ENCODE results near the gene OR6X1.

The OR6X1 gene

GRCh38 chr11:123797541-123797940, 43.2 kb upstream of the OR6X1 start:
- no peak for DNase-seq (ENCODE audit: low spot score)
- POLR2A ChIA-PET (ENCODE audit: low non-redundant PET): no interaction called here
- CTCF ChIA-PET: no interaction called here
- no peak overlapping the region for H3K27ac ChIP-seq
- TF ChIP-seq, protein P1, sequence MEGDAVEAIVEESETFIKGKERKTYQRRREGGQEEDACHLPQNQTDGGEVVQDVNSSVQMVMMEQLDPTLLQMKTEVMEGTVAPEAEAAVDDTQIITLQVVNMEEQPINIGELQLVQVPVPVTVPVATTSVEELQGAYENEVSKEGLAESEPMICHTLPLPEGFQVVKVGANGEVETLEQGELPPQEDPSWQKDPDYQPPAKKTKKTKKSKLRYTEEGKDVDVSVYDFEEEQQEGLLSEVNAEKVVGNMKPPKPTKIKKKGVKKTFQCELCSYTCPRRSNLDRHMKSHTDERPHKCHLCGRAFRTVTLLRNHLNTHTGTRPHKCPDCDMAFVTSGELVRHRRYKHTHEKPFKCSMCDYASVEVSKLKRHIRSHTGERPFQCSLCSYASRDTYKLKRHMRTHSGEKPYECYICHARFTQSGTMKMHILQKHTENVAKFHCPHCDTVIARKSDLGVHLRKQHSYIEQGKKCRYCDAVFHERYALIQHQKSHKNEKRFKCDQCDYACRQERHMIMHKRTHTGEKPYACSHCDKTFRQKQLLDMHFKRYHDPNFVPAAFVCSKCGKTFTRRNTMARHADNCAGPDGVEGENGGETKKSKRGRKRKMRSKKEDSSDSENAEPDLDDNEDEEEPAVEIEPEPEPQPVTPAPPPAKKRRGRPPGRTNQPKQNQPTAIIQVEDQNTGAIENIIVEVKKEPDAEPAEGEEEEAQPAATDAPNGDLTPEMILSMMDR (conservative IDR thresholded peaks at IDR 0.05; ENCODE audit: low read depth): no peak

DNA sequence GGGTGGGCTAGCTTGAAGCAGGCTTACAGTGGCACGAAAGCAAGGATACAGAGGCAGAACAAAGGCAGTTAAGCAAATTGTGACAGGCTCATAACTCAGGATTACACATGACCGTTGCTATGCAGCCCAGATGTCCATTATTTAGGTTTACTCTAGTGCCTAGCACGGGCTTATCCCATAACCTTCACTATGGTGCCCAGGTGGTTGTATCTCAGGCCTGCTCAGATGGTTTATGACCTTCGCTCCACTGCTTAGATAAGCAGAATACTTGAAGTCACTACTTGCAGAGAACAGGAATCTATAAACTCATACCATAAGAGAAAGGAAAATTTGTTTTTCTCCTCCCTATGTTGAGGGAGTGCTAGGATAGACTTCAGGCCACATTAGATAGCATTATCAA, 42.8 kb upstream of the OR6X1 start:
- ChIA-PET POLR2A (ENCODE audit: low non-redundant PET) (no interaction called here), CTCF (no interaction called here)
- H3K27ac ChIP-seq: no peak overlapping the region
- TF ChIP-seq, protein P1 (conservative IDR thresholded peaks at IDR 0.05; ENCODE audit: low read depth): no peak
- no peak for DNase-seq (ENCODE audit: low spot score)

DNA sequence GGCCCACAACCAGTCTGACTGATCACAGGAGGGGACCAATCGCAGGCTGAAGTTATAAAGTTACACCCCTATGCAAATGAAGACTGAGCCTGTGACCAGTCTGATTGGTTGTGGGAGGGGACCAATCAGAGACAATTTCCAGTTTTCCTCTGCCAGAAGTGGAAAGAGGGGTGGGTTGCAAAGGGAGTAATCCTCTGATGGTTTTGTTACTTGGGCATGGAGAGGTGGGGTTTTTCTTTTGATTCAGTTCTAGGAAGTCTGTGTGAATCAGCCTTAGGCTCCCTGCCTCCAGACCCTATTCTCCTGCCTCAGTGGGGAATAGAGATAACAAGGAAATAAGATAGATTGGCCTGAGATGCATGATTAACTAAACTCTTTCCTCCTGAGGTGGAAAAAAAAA, 41.9 kb upstream of the OR6X1 start:
- ChIA-PET POLR2A (ENCODE audit: low non-redundant PET) (no interaction called here), CTCF (no interaction called here)
- DNase-seq (ENCODE audit: low spot score): no peak
- no peak overlapping the region for H3K27ac ChIP-seq
- TF ChIP-seq, protein P1 (conservative IDR thresholded peaks at IDR 0.05; ENCODE audit: low read depth): no peak

GRCh38 chr11:123783536-123783935, 29.2 kb upstream of the OR6X1 start:
- DNase-seq (ENCODE audit: low spot score): no peak
- ChIA-PET POLR2A (ENCODE audit: low non-redundant PET) (no interaction called here), CTCF (interaction anchor here (0.9 kb wide), 1 partner anchor 206 kb away, joined by 3 read pairs; no protein-coding TSS in a partner anchor)
- H3K27ac ChIP-seq: no peak overlapping the region
- TF ChIP-seq, protein P1 (conservative IDR thresholded peaks at IDR 0.05; ENCODE audit: low read depth): no peak

- CTCF ChIA-PET: no interaction called here
- DNase-seq (ENCODE audit: low spot score): no peak
- TF ChIP-seq, protein P1 (conservative IDR thresholded peaks at IDR 0.05; ENCODE audit: low read depth): no peak
- POLR2A ChIA-PET (ENCODE audit: low non-redundant PET): no interaction called here
- H3K27ac ChIP-seq: no peak overlapping the region
These were observed 24.2 kb upstream of the OR6X1 start for GRCh38 chr11:123778511-123778910.

DNA sequence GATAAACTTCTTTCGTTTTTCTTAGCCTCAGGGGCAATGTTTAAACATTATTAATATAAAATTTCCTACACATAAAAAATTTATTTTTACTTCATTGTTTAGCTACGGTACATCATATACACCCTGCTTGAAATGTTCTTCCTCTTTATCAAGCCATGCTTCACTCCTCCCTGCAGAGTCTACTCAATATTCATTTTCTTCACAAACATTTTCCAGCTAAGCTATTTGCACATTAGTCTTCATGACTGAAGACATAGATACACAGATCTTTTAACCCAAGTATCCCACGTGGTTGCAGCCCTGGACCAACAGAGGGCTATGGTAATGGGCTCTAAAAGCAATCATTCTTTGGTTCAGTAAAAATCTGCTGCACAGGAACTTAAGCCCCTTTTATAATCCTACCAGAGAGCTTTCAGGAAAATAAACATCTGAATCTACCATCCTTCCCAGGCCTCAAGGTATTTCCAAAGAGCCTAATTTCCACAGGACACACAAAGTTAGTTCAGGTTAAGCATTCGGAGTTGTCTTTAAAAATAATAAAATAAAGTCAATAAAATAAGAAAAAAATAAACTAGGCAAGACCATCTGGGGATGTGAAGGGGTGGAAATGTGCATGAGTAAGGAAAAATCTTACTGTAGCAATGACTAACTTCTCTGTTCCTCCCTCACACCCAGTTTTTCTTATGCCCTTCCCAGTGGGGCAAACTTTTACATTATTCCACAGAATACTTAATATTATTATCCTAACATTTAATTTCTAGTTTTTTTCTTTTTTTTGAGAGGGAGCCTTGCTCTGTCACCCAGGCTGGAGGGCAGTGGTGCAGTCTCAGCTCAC, 21.6 kb upstream of the OR6X1 start:
- POLR2A ChIA-PET (ENCODE audit: low non-redundant PET): interaction anchor here (0.6 kb wide), 1 partner anchor 1464 kb away, joined by 3 read pairs; no protein-coding TSS in a partner anchor
- TF ChIP-seq, protein P1 (conservative IDR thresholded peaks at IDR 0.05; ENCODE audit: low read depth): no peak
- H3K27ac ChIP-seq: no peak overlapping the region
- DNase-seq (ENCODE audit: low spot score): no peak
- CTCF ChIA-PET: interaction anchor here (1.1 kb wide), 1 partner anchor 10 kb away, joined by 3 read pairs; no protein-coding TSS in a partner anchor
